IPS-15b (cell line): Measurements from ENCODE around the gene SAE1.

Experiments used
- H3K27me3 ChIP-seq: one replicate; pipeline ENCODE4 v1.6.1; 2013; ENCODE audit warnings: low read length; ENCODE audit not compliant: control insufficient read depth, insufficient read depth
- H3K36me3 ChIP-seq: one replicate; pipeline ENCODE4 v1.6.1; 2013; ENCODE audit warnings: low read length; ENCODE audit not compliant: control insufficient read depth, insufficient read depth
- H3K4me1 ChIP-seq: one replicate; pipeline ENCODE4 v1.6.1; 2013; ENCODE audit warnings: mild to moderate bottlenecking, low read length; ENCODE audit not compliant: control insufficient read depth, insufficient read depth
- H3K4me3 ChIP-seq: one replicate; pipeline ENCODE4 v1.5.1; 2013; ENCODE audit warnings: low read depth, low read length
- H3K9ac ChIP-seq: one replicate; pipeline ENCODE4 v1.6.1; 2013; ENCODE audit warnings: low read depth, mild to moderate bottlenecking, low read length
- H3K9me3 ChIP-seq: one replicate; pipeline ENCODE4 v1.6.1; 2013; ENCODE audit warnings: mild to moderate bottlenecking, low read length; ENCODE audit not compliant: control insufficient read depth, insufficient read depth

The SAE1 gene

GRCh38 chr19:47156861-47157430, 26.3 kb downstream of the SAE1 start:
- Histone ChIP-seq H3K36me3 (peaks cover 52% of the 10 kb centered on the region), H3K4me1 (peaks cover 28% of the 10 kb centered on the region), H3K27me3 (no peaks in the 10 kb centered on the region), H3K9ac (no peak overlapping the region), H3K4me3 (no peak overlapping the region), H3K9me3 (no peaks in the 10 kb centered on the region)

DNA sequence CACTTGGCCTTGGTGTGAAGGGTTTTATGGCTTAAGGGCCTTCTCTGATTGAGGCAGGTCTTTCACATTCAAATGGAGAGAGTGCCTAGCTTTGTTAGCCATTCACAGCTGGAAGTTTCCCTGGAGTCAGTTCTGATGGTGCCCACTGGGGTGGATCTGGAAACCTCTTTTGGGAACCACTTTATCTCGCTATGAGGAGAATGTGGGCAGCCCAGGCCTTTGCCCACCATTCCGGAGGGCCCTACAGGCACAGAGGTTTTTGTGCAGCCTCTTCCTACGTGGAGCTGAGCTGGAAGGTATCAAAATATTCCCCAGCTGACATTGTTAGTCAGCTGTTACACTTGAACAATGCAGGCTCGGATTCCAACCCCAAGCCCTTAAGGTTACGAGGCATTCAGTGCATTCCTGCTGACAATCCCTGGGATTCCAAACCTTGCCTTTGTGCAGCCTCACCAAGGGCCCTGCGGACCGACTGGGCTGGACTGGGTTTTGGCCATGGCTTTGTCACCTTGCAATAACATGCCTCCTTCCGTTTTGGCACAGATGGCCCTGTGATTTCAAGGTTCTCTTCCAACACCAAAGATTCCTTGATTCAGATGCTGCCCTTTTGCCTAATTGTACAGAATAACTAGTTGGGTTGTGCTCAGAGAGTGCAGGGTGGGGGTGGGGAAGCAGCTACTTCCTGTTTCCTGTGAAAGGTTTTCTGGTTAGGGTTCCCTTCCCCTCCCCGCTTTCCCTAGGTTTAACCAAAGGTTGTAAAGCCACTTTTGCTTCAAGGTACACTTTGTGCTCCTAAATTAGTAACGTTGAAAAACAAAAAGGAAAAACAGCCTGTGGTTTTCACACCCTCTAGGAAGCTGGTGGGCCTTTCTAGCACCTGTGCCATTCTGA, 27.0 kb downstream of the SAE1 start:
- Histone ChIP-seq H3K27me3 (no peaks in the 10 kb centered on the region), H3K9me3 (no peaks in the 10 kb centered on the region), H3K9ac (no peak overlapping the region), H3K4me3 (peak overlapping the region; percentile 18), H3K36me3 (peaks cover 46% of the 10 kb centered on the region), H3K4me1 (peaks cover 27% of the 10 kb centered on the region)

- Histone ChIP-seq H3K27me3 (no peaks in the 10 kb centered on the region), H3K9me3 (no peaks in the 10 kb centered on the region), H3K36me3 (peaks cover 39% of the 10 kb centered on the region), H3K4me1 (peaks cover 27% of the 10 kb centered on the region), H3K9ac (no peak overlapping the region), H3K4me3 (no peak overlapping the region)
Measured at GRCh38 chr19:47158367-47158791, 27.7 kb downstream of the SAE1 start.

DNA sequence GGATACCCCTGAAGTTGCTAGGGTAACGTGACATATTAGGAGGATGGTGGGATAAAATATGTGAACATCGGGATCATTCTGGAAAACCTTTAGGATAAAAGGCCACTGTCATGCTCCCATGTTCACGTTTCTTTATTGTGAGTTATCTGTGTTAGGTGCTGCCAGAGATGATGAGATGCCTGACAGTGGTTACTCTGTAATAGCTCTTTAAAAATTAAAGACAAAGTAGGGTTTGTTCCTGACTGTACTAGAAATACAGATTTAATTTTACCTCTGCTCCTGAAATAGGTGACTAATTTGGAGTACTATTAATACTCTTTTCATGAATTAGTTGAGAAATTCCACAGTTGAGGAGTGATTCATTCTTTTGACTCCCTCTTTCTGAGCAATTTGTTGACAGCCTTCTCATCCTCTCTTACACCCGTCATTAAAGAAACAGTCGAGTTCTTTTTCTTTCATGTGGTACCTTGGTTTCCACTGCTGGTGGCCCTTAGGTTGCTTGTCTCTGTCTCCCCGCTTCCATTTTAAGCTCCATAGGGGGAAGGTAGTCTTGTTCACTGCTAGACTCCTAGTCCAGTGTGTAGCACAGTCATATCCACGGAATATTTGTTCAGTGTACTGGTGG, 28.4 kb downstream of the SAE1 start:
- no peak overlapping the region for H3K9ac ChIP-seq
- H3K9me3 ChIP-seq, result no peaks in the 10 kb centered on the region
- no peak overlapping the region for H3K4me3 ChIP-seq
- no peaks in the 10 kb centered on the region for H3K27me3 ChIP-seq
- peaks cover 37% of the 10 kb centered on the region for H3K36me3 ChIP-seq
- H3K4me1 ChIP-seq, result peaks cover 27% of the 10 kb centered on the region

DNA sequence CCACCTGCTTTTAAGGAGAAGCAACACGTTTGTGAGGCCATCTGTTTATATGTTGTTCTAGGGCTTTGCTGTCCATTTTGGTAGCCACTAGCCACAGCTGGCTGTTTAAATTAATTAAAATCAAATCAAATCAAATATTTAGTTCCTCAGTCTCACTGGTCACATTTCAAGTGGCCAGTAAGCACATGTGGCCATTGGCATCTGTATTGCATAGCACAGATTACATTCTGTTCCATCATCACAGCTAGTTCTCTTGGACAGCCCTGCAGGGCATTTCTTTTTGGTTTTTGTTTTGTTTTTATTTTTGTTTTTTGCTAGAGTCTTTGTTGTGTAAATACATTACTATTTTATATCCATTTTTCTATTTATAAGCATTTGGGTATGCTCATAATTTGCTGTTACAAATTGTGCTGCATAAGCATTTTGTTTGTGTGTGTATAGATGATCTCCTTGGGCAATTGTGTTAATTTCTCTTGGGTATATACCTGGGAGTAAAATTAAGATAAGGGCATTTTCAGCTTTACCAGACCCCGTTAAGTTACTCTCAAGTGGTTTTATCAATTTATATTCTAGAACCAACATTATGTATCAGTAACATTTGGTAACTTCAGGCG, 31.3 kb downstream of the SAE1 start:
- peaks cover 22% of the 10 kb centered on the region for H3K4me1 ChIP-seq
- no peaks in the 10 kb centered on the region for H3K27me3 ChIP-seq
- H3K9me3 ChIP-seq, result no peaks in the 10 kb centered on the region
- no peak overlapping the region for H3K4me3 ChIP-seq
- peaks cover 23% of the 10 kb centered on the region for H3K36me3 ChIP-seq
- H3K9ac ChIP-seq, result no peak overlapping the region

DNA sequence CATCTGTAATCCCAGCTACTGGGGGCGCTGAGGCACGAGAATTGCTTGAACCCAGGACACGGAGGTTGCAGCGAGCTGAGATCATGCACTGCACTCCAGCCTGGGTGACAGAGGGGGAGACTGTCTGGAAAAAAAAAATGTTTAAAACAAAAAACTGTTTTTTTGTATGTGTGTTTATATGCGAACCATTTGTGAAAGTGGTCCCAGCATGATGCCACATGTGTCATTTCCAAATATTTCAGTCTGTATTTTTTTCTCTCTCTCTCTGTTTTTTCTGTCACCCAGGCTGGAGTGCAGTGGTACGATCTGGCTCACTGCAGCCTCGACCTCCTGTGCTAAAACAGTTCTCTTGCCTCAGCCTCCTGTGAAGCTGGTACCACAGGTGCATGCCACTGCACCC, 37.4 kb downstream of the SAE1 start:
- no peaks in the 10 kb centered on the region for H3K27me3 ChIP-seq
- no peak overlapping the region for H3K9ac ChIP-seq
- peaks cover 32% of the 10 kb centered on the region for H3K36me3 ChIP-seq
- no peaks in the 10 kb centered on the region for H3K9me3 ChIP-seq
- no peak overlapping the region for H3K4me3 ChIP-seq
- H3K4me1 ChIP-seq, result no peaks in the 10 kb centered on the region

DNA sequence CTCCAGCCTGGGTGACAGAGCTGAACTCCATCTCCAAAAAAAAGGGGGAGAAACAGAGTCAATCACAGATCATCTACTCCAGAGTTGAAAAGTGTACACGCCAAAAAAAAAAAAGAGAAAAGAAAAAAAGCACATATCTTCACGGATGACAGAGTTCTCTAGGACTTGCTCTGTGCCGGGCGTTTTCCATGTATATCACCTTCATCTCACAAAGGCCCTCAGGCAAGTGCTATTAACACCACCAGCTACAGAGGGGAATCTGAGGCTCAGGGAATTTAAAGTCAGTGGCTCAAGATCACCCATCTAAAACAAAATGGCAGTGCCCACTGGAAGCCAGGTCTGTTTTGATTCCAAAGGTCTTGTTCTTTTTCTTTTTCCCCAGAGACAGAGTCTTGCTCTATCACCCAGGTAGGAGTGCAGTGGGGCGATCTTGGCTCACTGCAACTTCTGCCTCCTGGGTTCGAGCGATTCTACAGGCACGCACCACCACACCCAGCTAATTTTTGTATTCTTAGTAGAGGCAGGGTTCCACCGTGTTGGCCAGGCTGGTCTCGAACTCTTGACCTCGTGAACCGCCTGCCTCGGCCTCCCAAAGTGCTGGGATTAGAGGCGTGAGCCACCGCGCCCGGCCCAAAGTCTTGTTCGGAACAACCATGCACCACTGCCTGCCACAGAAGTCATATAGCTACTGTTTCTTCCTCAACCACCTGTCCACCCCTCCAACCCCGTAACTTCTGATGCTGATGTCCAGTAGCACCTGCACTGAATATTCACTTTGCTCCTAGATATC, 42.2 kb downstream of the SAE1 start:
- Histone ChIP-seq H3K36me3 (peaks cover 42% of the 10 kb centered on the region), H3K4me1 (no peaks in the 10 kb centered on the region)

DNA sequence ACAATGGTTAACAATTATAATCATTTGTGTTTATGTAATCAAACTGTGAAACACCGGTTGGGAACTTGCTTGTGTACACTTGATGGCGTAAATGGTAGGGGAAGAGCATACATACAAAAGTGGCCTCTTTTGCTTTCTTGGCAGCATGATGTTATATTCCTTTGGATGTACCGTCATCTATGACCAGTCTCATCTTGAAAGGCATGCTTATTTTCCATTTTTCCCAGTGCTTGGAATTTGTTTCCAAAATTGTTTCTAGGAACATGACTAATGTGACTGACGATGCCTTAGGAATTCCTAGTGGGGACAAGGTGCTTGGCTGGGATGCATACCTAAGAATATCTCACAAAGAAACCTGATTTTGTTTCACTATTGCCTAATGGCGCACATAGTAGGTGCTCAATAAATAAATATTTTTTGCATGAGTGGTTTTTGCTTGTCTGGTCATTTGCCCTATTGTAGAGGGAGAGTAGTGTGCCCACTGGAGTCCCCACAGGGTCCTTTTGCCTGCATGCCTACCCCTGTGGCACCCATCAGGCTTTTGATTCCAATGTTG, 45.5 kb downstream of the SAE1 start:
- Histone ChIP-seq H3K4me3 (no peak overlapping the region), H3K9me3 (no peaks in the 10 kb centered on the region), H3K9ac (no peak overlapping the region), H3K4me1 (no peaks in the 10 kb centered on the region), H3K27me3 (no peaks in the 10 kb centered on the region), H3K36me3 (peaks cover 40% of the 10 kb centered on the region)

More for the DNA sequence above, 42.2 kb downstream of the SAE1 start:
- no peaks in the 10 kb centered on the region for H3K9me3 ChIP-seq
- no peak overlapping the region for H3K9ac ChIP-seq
- H3K4me3 ChIP-seq, result no peak overlapping the region
- no peaks in the 10 kb centered on the region for H3K27me3 ChIP-seq

GRCh38 chr19:47176627-47177090, 46.0 kb downstream of the SAE1 start:
- H3K9me3 ChIP-seq, result no peaks in the 10 kb centered on the region
- H3K36me3 ChIP-seq, result peaks cover 40% of the 10 kb centered on the region
- no peak overlapping the region for H3K4me3 ChIP-seq
- H3K4me1 ChIP-seq, result no peaks in the 10 kb centered on the region
- no peak overlapping the region for H3K9ac ChIP-seq
- no peaks in the 10 kb centered on the region for H3K27me3 ChIP-seq

GRCh38 chr19:47179653-47180310, 49.1 kb downstream of the SAE1 start:
- Histone ChIP-seq H3K9me3 (no peaks in the 10 kb centered on the region), H3K27me3 (no peaks in the 10 kb centered on the region), H3K36me3 (peaks cover 36% of the 10 kb centered on the region), H3K4me1 (no peaks in the 10 kb centered on the region), H3K4me3 (no peak overlapping the region), H3K9ac (no peak overlapping the region)
